ENCODE results near the gene MAST2. TPM values are rescaled to one million over a fixed set of nuclear protein-coding genes. Genes with fewer than 3 reads are reported as not detected.

Gene MAST2
- total RNA-seq, 1 donor from 2014 or later = 27.6 TPM

- H3K27ac Mint-ChIP-seq (ENCODE audit: unreplicated experiment) = no peak overlapping the region
- H3K9me3 Mint-ChIP-seq (ENCODE audit: unreplicated experiment) = no peaks in the 10 kb centered on the region
- TF ChIP-seq, protein P1, sequence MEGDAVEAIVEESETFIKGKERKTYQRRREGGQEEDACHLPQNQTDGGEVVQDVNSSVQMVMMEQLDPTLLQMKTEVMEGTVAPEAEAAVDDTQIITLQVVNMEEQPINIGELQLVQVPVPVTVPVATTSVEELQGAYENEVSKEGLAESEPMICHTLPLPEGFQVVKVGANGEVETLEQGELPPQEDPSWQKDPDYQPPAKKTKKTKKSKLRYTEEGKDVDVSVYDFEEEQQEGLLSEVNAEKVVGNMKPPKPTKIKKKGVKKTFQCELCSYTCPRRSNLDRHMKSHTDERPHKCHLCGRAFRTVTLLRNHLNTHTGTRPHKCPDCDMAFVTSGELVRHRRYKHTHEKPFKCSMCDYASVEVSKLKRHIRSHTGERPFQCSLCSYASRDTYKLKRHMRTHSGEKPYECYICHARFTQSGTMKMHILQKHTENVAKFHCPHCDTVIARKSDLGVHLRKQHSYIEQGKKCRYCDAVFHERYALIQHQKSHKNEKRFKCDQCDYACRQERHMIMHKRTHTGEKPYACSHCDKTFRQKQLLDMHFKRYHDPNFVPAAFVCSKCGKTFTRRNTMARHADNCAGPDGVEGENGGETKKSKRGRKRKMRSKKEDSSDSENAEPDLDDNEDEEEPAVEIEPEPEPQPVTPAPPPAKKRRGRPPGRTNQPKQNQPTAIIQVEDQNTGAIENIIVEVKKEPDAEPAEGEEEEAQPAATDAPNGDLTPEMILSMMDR (IDR thresholded peaks at IDR 0.05; ENCODE audit: unreplicated experiment) = no peak
- peaks cover 9% of the 10 kb centered on the region for H3K36me3 Mint-ChIP-seq (ENCODE audit: low read depth, unreplicated experiment)
- no peak for DNase-seq (ENCODE audit: low spot score)
- no peak overlapping the region for H3K4me3 Mint-ChIP-seq (ENCODE audit: unreplicated experiment)
- H3K4me1 Mint-ChIP-seq (ENCODE audit: unreplicated experiment) = peaks cover 12% of the 10 kb centered on the region
- H3K27me3 Mint-ChIP-seq (ENCODE audit: unreplicated experiment) = no peaks in the 10 kb centered on the region
Measured at GRCh38 chr1:46080257-46080656, 276.8 kb downstream of the MAST2 start.

DNA sequence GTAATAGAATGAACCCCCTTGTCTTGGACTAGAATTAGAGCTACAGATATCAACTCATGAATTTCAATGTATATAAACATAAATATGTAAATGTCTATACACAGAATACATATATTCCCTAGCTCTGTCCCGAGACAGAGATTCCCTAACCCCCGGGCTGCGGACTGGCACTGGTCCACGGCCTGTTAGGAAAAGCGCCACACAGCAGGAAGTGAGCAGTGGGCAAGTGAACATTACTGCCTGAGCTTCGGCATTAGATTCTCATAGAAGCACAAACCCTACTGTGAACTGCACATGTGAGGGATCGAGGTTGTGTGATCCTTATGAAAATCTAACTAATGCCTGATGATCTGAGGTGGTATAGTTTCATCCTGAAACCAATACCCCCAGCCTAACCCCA is 277.8 kb downstream of the MAST2 start:
- DNase-seq (ENCODE audit: low spot score) = no peak
- H3K4me1 Mint-ChIP-seq (ENCODE audit: unreplicated experiment) = peaks cover 12% of the 10 kb centered on the region
- TF ChIP-seq, protein P1 (IDR thresholded peaks at IDR 0.05; ENCODE audit: unreplicated experiment) = no peak
- H3K9me3 Mint-ChIP-seq (ENCODE audit: unreplicated experiment) = no peaks in the 10 kb centered on the region
- H3K27me3 Mint-ChIP-seq (ENCODE audit: unreplicated experiment) = no peaks in the 10 kb centered on the region
- H3K36me3 Mint-ChIP-seq (ENCODE audit: low read depth, unreplicated experiment) = no peaks in the 10 kb centered on the region
- no peak overlapping the region for H3K4me3 Mint-ChIP-seq (ENCODE audit: unreplicated experiment)
- H3K27ac Mint-ChIP-seq (ENCODE audit: unreplicated experiment) = no peak overlapping the region

GRCh38 chr1:46081619-46082018 is 278.2 kb downstream of the MAST2 start:
- Mint-ChIP-seq H3K36me3 (ENCODE audit: low read depth, unreplicated experiment) (no peaks in the 10 kb centered on the region), H3K27me3 (ENCODE audit: unreplicated experiment) (no peaks in the 10 kb centered on the region), H3K4me1 (ENCODE audit: unreplicated experiment) (peaks cover 12% of the 10 kb centered on the region), H3K4me3 (ENCODE audit: unreplicated experiment) (no peak overlapping the region), H3K9me3 (ENCODE audit: unreplicated experiment) (no peaks in the 10 kb centered on the region), H3K27ac (ENCODE audit: unreplicated experiment) (no peak overlapping the region)
- TF ChIP-seq, protein P1 (IDR thresholded peaks at IDR 0.05; ENCODE audit: unreplicated experiment) = no peak
- no peak for DNase-seq (ENCODE audit: low spot score)

DNA sequence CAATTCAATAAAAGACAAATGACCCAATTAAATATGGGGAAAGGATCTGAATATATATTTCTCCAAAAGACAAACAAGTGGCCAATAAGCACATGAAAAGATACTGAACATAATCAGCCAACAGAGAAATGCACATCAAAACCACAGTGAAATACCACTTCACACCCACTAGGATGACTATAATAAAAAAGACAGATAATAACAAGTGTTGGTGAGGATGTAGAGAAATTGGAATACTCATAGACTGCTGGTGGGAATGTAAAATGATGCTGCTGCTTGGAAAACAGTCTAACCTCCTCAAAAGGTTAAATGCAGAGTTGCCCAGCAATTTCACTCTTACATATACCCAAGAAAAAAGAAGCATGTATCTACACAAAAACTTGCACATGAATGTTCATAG is 280.2 kb downstream of the MAST2 start:
- no peak for DNase-seq (ENCODE audit: low spot score)
- Mint-ChIP-seq H3K9me3 (ENCODE audit: unreplicated experiment) (no peaks in the 10 kb centered on the region), H3K4me3 (ENCODE audit: unreplicated experiment) (no peak overlapping the region), H3K4me1 (ENCODE audit: unreplicated experiment) (peaks cover 12% of the 10 kb centered on the region), H3K27me3 (ENCODE audit: unreplicated experiment) (no peaks in the 10 kb centered on the region), H3K27ac (ENCODE audit: unreplicated experiment) (no peak overlapping the region), H3K36me3 (ENCODE audit: low read depth, unreplicated experiment) (no peaks in the 10 kb centered on the region)
- TF ChIP-seq, protein P1 (IDR thresholded peaks at IDR 0.05; ENCODE audit: unreplicated experiment) = no peak

GRCh38 chr1:46084553-46085451 is 281.4 kb downstream of the MAST2 start:
- Mint-ChIP-seq H3K27me3 (ENCODE audit: unreplicated experiment) (peaks cover under 1% of the 10 kb centered on the region), H3K36me3 (ENCODE audit: low read depth, unreplicated experiment) (peaks cover 3% of the 10 kb centered on the region), H3K27ac (ENCODE audit: unreplicated experiment) (no peak overlapping the region), H3K4me3 (ENCODE audit: unreplicated experiment) (no peak overlapping the region), H3K4me1 (ENCODE audit: unreplicated experiment) (peaks cover 15% of the 10 kb centered on the region), H3K9me3 (ENCODE audit: unreplicated experiment) (no peaks in the 10 kb centered on the region)
- TF ChIP-seq, protein P1 (IDR thresholded peaks at IDR 0.05; ENCODE audit: unreplicated experiment) = no peak
- DNase-seq (ENCODE audit: low spot score) = no peak
